ENCODE data around the gene COLEC11. TPM values are rescaled to one million over a fixed set of nuclear protein-coding genes. Genes with fewer than 3 reads are reported as not detected.

The COLEC11 gene
- total and polyA plus RNA-seq, 2 of the 13 experiments (the other 11 are each of a cell fraction or from before 2014, with no cell fraction given): 1.5 to 3.0 TPM

DNA sequence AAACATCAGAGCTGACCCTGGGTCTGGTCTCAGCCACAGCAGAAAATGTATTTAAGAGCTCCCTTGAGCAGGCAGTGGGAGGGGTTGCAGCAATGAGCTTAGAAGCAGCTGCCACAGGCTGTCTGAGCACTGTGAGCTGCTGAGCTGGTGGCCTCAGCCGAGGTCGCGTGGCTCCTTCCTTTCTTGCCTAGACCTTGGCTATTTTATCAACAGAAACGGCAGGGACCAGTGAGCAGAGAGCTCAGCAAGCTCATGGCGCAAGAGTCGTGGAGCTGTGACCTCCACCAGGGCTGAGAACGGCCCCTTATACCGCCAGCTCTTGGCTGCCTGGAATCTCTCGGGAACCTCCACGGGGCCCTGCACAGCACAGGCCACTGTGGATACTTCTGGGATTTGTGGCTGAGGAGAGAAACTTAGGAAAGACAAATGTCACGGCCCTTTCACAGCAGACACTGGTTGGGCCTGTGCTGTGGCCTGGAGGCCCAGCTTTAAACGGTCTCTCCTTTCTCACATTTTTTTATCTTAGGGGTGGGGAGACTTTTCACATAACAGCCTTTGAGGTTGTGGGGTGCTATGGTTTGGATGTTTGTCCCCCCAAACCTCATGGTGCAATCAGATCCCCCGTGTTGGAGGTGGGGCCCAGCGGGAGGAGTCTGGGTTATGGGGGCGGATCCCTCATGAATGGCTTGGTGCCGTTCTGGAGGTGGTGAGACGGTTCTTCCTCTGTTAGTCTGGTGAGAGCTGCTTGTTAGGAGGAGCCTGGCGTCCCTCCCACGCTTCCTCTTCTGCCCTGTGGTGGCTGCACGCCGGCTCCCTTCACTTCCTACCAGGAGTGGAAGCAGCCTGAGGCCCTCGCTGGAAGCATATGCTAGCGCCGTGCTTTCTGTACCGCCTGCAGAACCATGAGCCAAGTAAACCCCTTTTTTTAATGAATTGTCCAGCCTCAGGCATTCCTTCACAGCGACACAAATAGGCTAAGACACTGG lies 64.8 kb downstream of the COLEC11 start (continued):
- TF ChIP-seq, protein P1, sequence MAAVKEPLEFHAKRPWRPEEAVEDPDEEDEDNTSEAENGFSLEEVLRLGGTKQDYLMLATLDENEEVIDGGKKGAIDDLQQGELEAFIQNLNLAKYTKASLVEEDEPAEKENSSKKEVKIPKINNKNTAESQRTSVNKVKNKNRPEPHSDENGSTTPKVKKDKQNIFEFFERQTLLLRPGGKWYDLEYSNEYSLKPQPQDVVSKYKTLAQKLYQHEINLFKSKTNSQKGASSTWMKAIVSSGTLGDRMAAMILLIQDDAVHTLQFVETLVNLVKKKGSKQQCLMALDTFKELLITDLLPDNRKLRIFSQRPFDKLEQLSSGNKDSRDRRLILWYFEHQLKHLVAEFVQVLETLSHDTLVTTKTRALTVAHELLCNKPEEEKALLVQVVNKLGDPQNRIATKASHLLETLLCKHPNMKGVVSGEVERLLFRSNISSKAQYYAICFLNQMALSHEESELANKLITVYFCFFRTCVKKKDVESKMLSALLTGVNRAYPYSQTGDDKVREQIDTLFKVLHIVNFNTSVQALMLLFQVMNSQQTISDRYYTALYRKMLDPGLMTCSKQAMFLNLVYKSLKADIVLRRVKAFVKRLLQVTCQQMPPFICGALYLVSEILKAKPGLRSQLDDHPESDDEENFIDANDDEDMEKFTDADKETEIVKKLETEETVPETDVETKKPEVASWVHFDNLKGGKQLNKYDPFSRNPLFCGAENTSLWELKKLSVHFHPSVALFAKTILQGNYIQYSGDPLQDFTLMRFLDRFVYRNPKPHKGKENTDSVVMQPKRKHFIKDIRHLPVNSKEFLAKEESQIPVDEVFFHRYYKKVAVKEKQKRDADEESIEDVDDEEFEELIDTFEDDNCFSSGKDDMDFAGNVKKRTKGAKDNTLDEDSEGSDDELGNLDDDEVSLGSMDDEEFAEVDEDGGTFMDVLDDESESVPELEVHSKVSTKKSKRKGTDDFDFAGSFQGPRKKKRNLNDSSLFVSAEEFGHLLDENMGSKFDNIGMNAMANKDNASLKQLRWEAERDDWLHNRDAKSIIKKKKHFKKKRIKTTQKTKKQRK (IDR thresholded peaks at IDR 0.05; ENCODE audit: low read length): no peak
- TF ChIP-seq POGZ (CRISPR knock-in tag; IDR thresholded peaks at IDR 0.05): no peak
- TF ChIP-seq PTBP1 (IDR thresholded peaks at IDR 0.05; ENCODE audit: low read depth, low read length, poor library complexity, severe bottlenecking): no peak
- TF ChIP-seq ZNF431 (CRISPR knock-in tag; IDR thresholded peaks at IDR 0.05; ENCODE audit: borderline replicate concordance, low read depth): no peak
- TF ChIP-seq ZNF224 (CRISPR knock-in tag; IDR thresholded peaks at IDR 0.05): no peak
- TF ChIP-seq, protein P2, sequence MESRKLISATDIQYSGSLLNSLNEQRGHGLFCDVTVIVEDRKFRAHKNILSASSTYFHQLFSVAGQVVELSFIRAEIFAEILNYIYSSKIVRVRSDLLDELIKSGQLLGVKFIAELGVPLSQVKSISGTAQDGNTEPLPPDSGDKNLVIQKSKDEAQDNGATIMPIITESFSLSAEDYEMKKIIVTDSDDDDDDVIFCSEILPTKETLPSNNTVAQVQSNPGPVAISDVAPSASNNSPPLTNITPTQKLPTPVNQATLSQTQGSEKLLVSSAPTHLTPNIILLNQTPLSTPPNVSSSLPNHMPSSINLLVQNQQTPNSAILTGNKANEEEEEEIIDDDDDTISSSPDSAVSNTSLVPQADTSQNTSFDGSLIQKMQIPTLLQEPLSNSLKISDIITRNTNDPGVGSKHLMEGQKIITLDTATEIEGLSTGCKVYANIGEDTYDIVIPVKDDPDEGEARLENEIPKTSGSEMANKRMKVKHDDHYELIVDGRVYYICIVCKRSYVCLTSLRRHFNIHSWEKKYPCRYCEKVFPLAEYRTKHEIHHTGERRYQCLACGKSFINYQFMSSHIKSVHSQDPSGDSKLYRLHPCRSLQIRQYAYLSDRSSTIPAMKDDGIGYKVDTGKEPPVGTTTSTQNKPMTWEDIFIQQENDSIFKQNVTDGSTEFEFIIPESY (CRISPR knock-in tag; IDR thresholded peaks at IDR 0.05): peak; percentile 87
- TF ChIP-seq FLYWCH1 (CRISPR knock-in tag; IDR thresholded peaks at IDR 0.05): no peak
- TF ChIP-seq ZNF253 (CRISPR knock-in tag; IDR thresholded peaks at IDR 0.05; ENCODE audit: borderline replicate concordance): 0 out of 2 replicates have a peak, but pooled peaks have one; percentile 54
- no peak for TF ChIP-seq PCBP2 (optimal IDR thresholded peaks at IDR 0.05; ENCODE audit: low read depth, low read length, poor library complexity, severe bottlenecking)
- TF ChIP-seq MTA3 (CRISPR knock-in tag; IDR thresholded peaks at IDR 0.05): no peak
- TF ChIP-seq ZNF782 (CRISPR knock-in tag; IDR thresholded peaks at IDR 0.05; ENCODE audit: borderline replicate concordance): no peak
- TF ChIP-seq, protein P3, sequence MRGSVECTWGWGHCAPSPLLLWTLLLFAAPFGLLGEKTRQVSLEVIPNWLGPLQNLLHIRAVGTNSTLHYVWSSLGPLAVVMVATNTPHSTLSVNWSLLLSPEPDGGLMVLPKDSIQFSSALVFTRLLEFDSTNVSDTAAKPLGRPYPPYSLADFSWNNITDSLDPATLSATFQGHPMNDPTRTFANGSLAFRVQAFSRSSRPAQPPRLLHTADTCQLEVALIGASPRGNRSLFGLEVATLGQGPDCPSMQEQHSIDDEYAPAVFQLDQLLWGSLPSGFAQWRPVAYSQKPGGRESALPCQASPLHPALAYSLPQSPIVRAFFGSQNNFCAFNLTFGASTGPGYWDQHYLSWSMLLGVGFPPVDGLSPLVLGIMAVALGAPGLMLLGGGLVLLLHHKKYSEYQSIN (CRISPR knock-in tag; IDR thresholded peaks at IDR 0.05; ENCODE audit: borderline replicate concordance): no peak
- TF ChIP-seq, protein P4, sequence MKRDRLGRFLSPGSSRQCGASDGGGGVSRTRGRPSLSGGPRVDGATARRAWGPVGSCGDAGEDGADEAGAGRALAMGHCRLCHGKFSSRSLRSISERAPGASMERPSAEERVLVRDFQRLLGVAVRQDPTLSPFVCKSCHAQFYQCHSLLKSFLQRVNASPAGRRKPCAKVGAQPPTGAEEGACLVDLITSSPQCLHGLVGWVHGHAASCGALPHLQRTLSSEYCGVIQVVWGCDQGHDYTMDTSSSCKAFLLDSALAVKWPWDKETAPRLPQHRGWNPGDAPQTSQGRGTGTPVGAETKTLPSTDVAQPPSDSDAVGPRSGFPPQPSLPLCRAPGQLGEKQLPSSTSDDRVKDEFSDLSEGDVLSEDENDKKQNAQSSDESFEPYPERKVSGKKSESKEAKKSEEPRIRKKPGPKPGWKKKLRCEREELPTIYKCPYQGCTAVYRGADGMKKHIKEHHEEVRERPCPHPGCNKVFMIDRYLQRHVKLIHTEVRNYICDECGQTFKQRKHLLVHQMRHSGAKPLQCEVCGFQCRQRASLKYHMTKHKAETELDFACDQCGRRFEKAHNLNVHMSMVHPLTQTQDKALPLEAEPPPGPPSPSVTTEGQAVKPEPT (CRISPR knock-in tag; IDR thresholded peaks at IDR 0.05; ENCODE audit: low read depth): no peak
- TF ChIP-seq, protein P5, sequence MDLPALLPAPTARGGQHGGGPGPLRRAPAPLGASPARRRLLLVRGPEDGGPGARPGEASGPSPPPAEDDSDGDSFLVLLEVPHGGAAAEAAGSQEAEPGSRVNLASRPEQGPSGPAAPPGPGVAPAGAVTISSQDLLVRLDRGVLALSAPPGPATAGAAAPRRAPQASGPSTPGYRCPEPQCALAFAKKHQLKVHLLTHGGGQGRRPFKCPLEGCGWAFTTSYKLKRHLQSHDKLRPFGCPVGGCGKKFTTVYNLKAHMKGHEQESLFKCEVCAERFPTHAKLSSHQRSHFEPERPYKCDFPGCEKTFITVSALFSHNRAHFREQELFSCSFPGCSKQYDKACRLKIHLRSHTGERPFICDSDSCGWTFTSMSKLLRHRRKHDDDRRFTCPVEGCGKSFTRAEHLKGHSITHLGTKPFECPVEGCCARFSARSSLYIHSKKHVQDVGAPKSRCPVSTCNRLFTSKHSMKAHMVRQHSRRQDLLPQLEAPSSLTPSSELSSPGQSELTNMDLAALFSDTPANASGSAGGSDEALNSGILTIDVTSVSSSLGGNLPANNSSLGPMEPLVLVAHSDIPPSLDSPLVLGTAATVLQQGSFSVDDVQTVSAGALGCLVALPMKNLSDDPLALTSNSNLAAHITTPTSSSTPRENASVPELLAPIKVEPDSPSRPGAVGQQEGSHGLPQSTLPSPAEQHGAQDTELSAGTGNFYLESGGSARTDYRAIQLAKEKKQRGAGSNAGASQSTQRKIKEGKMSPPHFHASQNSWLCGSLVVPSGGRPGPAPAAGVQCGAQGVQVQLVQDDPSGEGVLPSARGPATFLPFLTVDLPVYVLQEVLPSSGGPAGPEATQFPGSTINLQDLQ (CRISPR knock-in tag; IDR thresholded peaks at IDR 0.05): no peak
- TF ChIP-seq ZNF75D (CRISPR knock-in tag; IDR thresholded peaks at IDR 0.05; ENCODE audit: borderline replicate concordance): no peak
- TF ChIP-seq ISL2 (CRISPR knock-in tag; IDR thresholded peaks at IDR 0.05): 0 out of 2 replicates have a peak, but pooled peaks have one; percentile 15
